Measurements from ENCODE around the gene CRISP2. TPM values are rescaled to one million over a fixed set of nuclear protein-coding genes. Genes with fewer than 3 reads are reported as not detected.

Gene CRISP2
- not detected for total RNA-seq
- polyA plus RNA-seq, result not detected

- H3K9me3 Mint-ChIP-seq, result peaks cover 2 to 7% (median 3%) of the 10 kb centered on the region in 7 donors
- no peak within 1 kb of the TSS for H3K4me3 Mint-ChIP-seq
- ATAC-seq (ENCODE audit: low read depth in 2 of 2) (no peak), DNase-seq (no peak)
- H3K27ac Mint-ChIP-seq, result no peak within 1 kb of the TSS
- Histone ChIP-seq H3K27me3 (ENCODE audit: control insufficient read depth, insufficient read depth, low read length) (no peaks in the 10 kb centered on the region), H3K4me1 (ENCODE audit: control insufficient read depth, insufficient read depth, low read length, poor library complexity, severe bottlenecking) (no peaks in the 10 kb centered on the region), H3K9me3 (ENCODE audit: control insufficient read depth in 2 of 2, low read length in 2 of 2) (no peaks in the 10 kb centered on the region), H3K4me3 (ENCODE audit: low read depth, low read length) (no peak within 1 kb of the TSS), H3K27ac (ENCODE audit: insufficient read depth, low read length, poor library complexity, severe bottlenecking) (no peak within 1 kb of the TSS), H3K36me3 (ENCODE audit: control insufficient read depth, insufficient read depth, low read length) (no peaks in the 10 kb centered on the region)
- H3K4me1 Mint-ChIP-seq, result no peaks in the 10 kb centered on the region
- no peaks in the 10 kb centered on the region for H3K36me3 Mint-ChIP-seq
- no peaks in the 10 kb centered on the region for H3K27me3 Mint-ChIP-seq
These were observed at the start of gene CRISP2 for GRCh38 chr6:49713346-49713745. TSS of gene CRISP2 (minus strand) at chr6:49713543. CDS start at chr6:49709196, 4,347 bp downstream.

- DNase-seq (peak in 1 of 3 donors; percentile 1), ATAC-seq (ENCODE audit: low read depth in 2 of 2) (no peak)
- Mint-ChIP-seq H3K9me3 (peaks cover 0 to 7% (median 1%) of the 10 kb centered on the region in 7 donors), H3K36me3 (no peaks in the 10 kb centered on the region), H3K4me1 (no peaks in the 10 kb centered on the region), H3K27me3 (no peaks in the 10 kb centered on the region), H3K27ac (no peak within 1 kb of the TSS), H3K4me3 (no peak within 1 kb of the TSS)
- H3K27me3 ChIP-seq (ENCODE audit: control insufficient read depth, insufficient read depth, low read length), result no peaks in the 10 kb centered on the region
- no peaks in the 10 kb centered on the region for H3K36me3 ChIP-seq (ENCODE audit: control insufficient read depth, insufficient read depth, low read length)
- H3K27ac ChIP-seq (ENCODE audit: insufficient read depth, low read length, poor library complexity, severe bottlenecking), result no peak within 1 kb of the TSS
- H3K4me3 ChIP-seq (ENCODE audit: low read depth, low read length), result no peak within 1 kb of the TSS
- H3K4me1 ChIP-seq (ENCODE audit: control insufficient read depth, insufficient read depth, low read length, poor library complexity, severe bottlenecking), result no peaks in the 10 kb centered on the region
- no peaks in the 10 kb centered on the region for H3K9me3 ChIP-seq (ENCODE audit: control insufficient read depth in 2 of 2, low read length in 2 of 2)
These were observed 30.9 kb upstream of the CRISP2 start, which contains the start of gene CRISP3 for GRCh38 chr6:49744259-49744658. TSS of gene CRISP3 (minus strand) at chr6:49744388. CDS start at chr6:49744367, 21 bp downstream.

GRCh38 chr6:49743429-49743828 is 30.1 kb upstream of the CRISP2 start:
- no peaks in the 10 kb centered on the region for H3K9me3 ChIP-seq (ENCODE audit: control insufficient read depth in 2 of 2, low read length in 2 of 2)
- H3K4me1 Mint-ChIP-seq, result no peaks in the 10 kb centered on the region
- H3K27me3 Mint-ChIP-seq, result no peaks in the 10 kb centered on the region
- H3K27ac Mint-ChIP-seq, result no peak overlapping the region
- H3K27me3 ChIP-seq (ENCODE audit: control insufficient read depth, insufficient read depth, low read length), result no peaks in the 10 kb centered on the region
- peaks cover 0 to 7% (median 1%) of the 10 kb centered on the region in 7 donors for H3K9me3 Mint-ChIP-seq
- no peaks in the 10 kb centered on the region for H3K36me3 ChIP-seq (ENCODE audit: control insufficient read depth, insufficient read depth, low read length)
- no peak overlapping the region for H3K27ac ChIP-seq (ENCODE audit: insufficient read depth, low read length, poor library complexity, severe bottlenecking)
- DNase-seq (no peak), ATAC-seq (ENCODE audit: low read depth in 2 of 2) (no peak)
- no peak overlapping the region for H3K4me3 Mint-ChIP-seq
- no peak overlapping the region for H3K4me3 ChIP-seq (ENCODE audit: low read depth, low read length)
- H3K4me1 ChIP-seq (ENCODE audit: control insufficient read depth, insufficient read depth, low read length, poor library complexity, severe bottlenecking), result no peaks in the 10 kb centered on the region
- H3K36me3 Mint-ChIP-seq, result no peaks in the 10 kb centered on the region

GRCh38 chr6:49739423-49739822 is 26.1 kb upstream of the CRISP2 start:
- Histone ChIP-seq H3K27ac (ENCODE audit: insufficient read depth, low read length, poor library complexity, severe bottlenecking) (no peak overlapping the region), H3K4me1 (ENCODE audit: control insufficient read depth, insufficient read depth, low read length, poor library complexity, severe bottlenecking) (no peaks in the 10 kb centered on the region), H3K36me3 (ENCODE audit: control insufficient read depth, insufficient read depth, low read length) (no peaks in the 10 kb centered on the region), H3K4me3 (ENCODE audit: low read depth, low read length) (no peak overlapping the region), H3K9me3 (ENCODE audit: control insufficient read depth in 2 of 2, low read length in 2 of 2) (no peaks in the 10 kb centered on the region), H3K27me3 (ENCODE audit: control insufficient read depth, insufficient read depth, low read length) (no peaks in the 10 kb centered on the region)
- DNase-seq (no peak), ATAC-seq (ENCODE audit: low read depth in 2 of 2) (no peak)
- H3K27me3 Mint-ChIP-seq, result no peaks in the 10 kb centered on the region
- H3K4me1 Mint-ChIP-seq, result no peaks in the 10 kb centered on the region
- H3K4me3 Mint-ChIP-seq, result no peak overlapping the region
- H3K27ac Mint-ChIP-seq, result no peak overlapping the region
- H3K9me3 Mint-ChIP-seq, result peaks cover 0 to 7% (median 0%) of the 10 kb centered on the region in 7 donors
- no peaks in the 10 kb centered on the region for H3K36me3 Mint-ChIP-seq

- Mint-ChIP-seq H3K36me3 (no peaks in the 10 kb centered on the region), H3K27ac (no peak overlapping the region), H3K4me1 (no peaks in the 10 kb centered on the region), H3K27me3 (no peaks in the 10 kb centered on the region), H3K4me3 (no peak overlapping the region), H3K9me3 (peaks cover 0 to 2% (median 0%) of the 10 kb centered on the region in 7 donors)
- H3K4me3 ChIP-seq (ENCODE audit: low read depth, low read length), result no peak overlapping the region
- no peak overlapping the region for H3K27ac ChIP-seq (ENCODE audit: insufficient read depth, low read length, poor library complexity, severe bottlenecking)
- H3K4me1 ChIP-seq (ENCODE audit: control insufficient read depth, insufficient read depth, low read length, poor library complexity, severe bottlenecking), result no peaks in the 10 kb centered on the region
- H3K27me3 ChIP-seq (ENCODE audit: control insufficient read depth, insufficient read depth, low read length), result no peaks in the 10 kb centered on the region
- no peaks in the 10 kb centered on the region for H3K9me3 ChIP-seq (ENCODE audit: control insufficient read depth in 2 of 2, low read length in 2 of 2)
- ATAC-seq (ENCODE audit: low read depth in 2 of 2), result no peak
- no peak for DNase-seq
- no peaks in the 10 kb centered on the region for H3K36me3 ChIP-seq (ENCODE audit: control insufficient read depth, insufficient read depth, low read length)
These were observed 22.7 kb upstream of the CRISP2 start for GRCh38 chr6:49736017-49736508.

GRCh38 chr6:49733680-49734079 is 20.3 kb upstream of the CRISP2 start:
- H3K4me3 Mint-ChIP-seq, result no peak overlapping the region
- Histone ChIP-seq H3K27me3 (ENCODE audit: control insufficient read depth, insufficient read depth, low read length) (no peaks in the 10 kb centered on the region), H3K4me1 (ENCODE audit: control insufficient read depth, insufficient read depth, low read length, poor library complexity, severe bottlenecking) (no peaks in the 10 kb centered on the region), H3K4me3 (ENCODE audit: low read depth, low read length) (no peak overlapping the region), H3K27ac (ENCODE audit: insufficient read depth, low read length, poor library complexity, severe bottlenecking) (no peak overlapping the region), H3K9me3 (ENCODE audit: control insufficient read depth in 2 of 2, low read length in 2 of 2) (no peaks in the 10 kb centered on the region), H3K36me3 (ENCODE audit: control insufficient read depth, insufficient read depth, low read length) (no peaks in the 10 kb centered on the region)
- H3K4me1 Mint-ChIP-seq, result no peaks in the 10 kb centered on the region
- ATAC-seq (ENCODE audit: low read depth in 2 of 2) (no peak), DNase-seq (no peak)
- no peaks in the 10 kb centered on the region for H3K36me3 Mint-ChIP-seq
- no peaks in the 10 kb centered on the region for H3K27me3 Mint-ChIP-seq
- H3K9me3 Mint-ChIP-seq, result peaks cover 0 to 2% (median 0%) of the 10 kb centered on the region in 7 donors
- H3K27ac Mint-ChIP-seq, result no peak overlapping the region

GRCh38 chr6:49732781-49733180 is 19.4 kb upstream of the CRISP2 start:
- Mint-ChIP-seq H3K4me3 (no peak overlapping the region), H3K27me3 (no peaks in the 10 kb centered on the region), H3K36me3 (no peaks in the 10 kb centered on the region), H3K9me3 (peaks cover 0 to 2% (median 0%) of the 10 kb centered on the region in 7 donors), H3K27ac (no peak overlapping the region), H3K4me1 (no peaks in the 10 kb centered on the region)
- Histone ChIP-seq H3K36me3 (ENCODE audit: control insufficient read depth, insufficient read depth, low read length) (no peaks in the 10 kb centered on the region), H3K27ac (ENCODE audit: insufficient read depth, low read length, poor library complexity, severe bottlenecking) (no peak overlapping the region), H3K4me3 (ENCODE audit: low read depth, low read length) (no peak overlapping the region), H3K4me1 (ENCODE audit: control insufficient read depth, insufficient read depth, low read length, poor library complexity, severe bottlenecking) (no peaks in the 10 kb centered on the region), H3K9me3 (ENCODE audit: control insufficient read depth in 2 of 2, low read length in 2 of 2) (no peaks in the 10 kb centered on the region), H3K27me3 (ENCODE audit: control insufficient read depth, insufficient read depth, low read length) (no peaks in the 10 kb centered on the region)
- no peak for ATAC-seq (ENCODE audit: low read depth in 2 of 2)
- DNase-seq, result no peak

GRCh38 chr6:49730251-49730650 is 16.9 kb upstream of the CRISP2 start:
- no peaks in the 10 kb centered on the region for H3K4me1 Mint-ChIP-seq
- H3K27ac Mint-ChIP-seq, result no peak overlapping the region
- Histone ChIP-seq H3K36me3 (ENCODE audit: control insufficient read depth, insufficient read depth, low read length) (no peaks in the 10 kb centered on the region), H3K27ac (ENCODE audit: insufficient read depth, low read length, poor library complexity, severe bottlenecking) (no peak overlapping the region), H3K9me3 (ENCODE audit: control insufficient read depth in 2 of 2, low read length in 2 of 2) (no peaks in the 10 kb centered on the region), H3K4me1 (ENCODE audit: control insufficient read depth, insufficient read depth, low read length, poor library complexity, severe bottlenecking) (no peaks in the 10 kb centered on the region), H3K27me3 (ENCODE audit: control insufficient read depth, insufficient read depth, low read length) (no peaks in the 10 kb centered on the region), H3K4me3 (ENCODE audit: low read depth, low read length) (no peak overlapping the region)
- no peak overlapping the region for H3K4me3 Mint-ChIP-seq
- peaks cover 0 to 11% (median 3%) of the 10 kb centered on the region in 7 donors for H3K9me3 Mint-ChIP-seq
- DNase-seq (no peak), ATAC-seq (ENCODE audit: low read depth in 2 of 2) (no peak)
- H3K27me3 Mint-ChIP-seq, result no peaks in the 10 kb centered on the region
- no peaks in the 10 kb centered on the region for H3K36me3 Mint-ChIP-seq

Data from CD4-positive, CD25-positive, alpha-beta regulatory T cell (primary cell).